SK-N-SH (cell line): ENCODE results near the gene SLC25A29.
"Not testable (repeated sequence)": the region's sequence is repeated elsewhere in the genome, so short reads cannot be mapped to it uniquely, and the experiment has no call there.

Experiments used
- CTCF ChIP-seq: fragments of 200-600 bp; sonication (generic); IDR thresholded peaks from 2 replicates; pipeline ENCODE4 v1.6.1; 2017; ENCODE audit warnings: antibody characterized with exemption, mild to moderate bottlenecking, moderate library complexity
- GATA2 ChIP-seq: sonication (generic); formaldehyde crosslinking; IDR thresholded peaks from 2 replicates; pipeline ENCODE4 v1.5.0; 2020; ENCODE audit warnings: mild to moderate bottlenecking, missing genetic modification reagents
- JUND ChIP-seq: IDR thresholded peaks from 2 replicates; pipeline ENCODE4 v1.4.0; 2012
- MAX ChIP-seq: IDR thresholded peaks from 2 replicates; pipeline ENCODE4 v1.4.0; 2012; ENCODE audit warnings: low read depth
- PBX3 ChIP-seq: IDR thresholded peaks from 2 replicates; pipeline ENCODE4; 2012
- POLR2AphosphoS5 ChIP-seq: IDR thresholded peaks from 2 replicates; pipeline ENCODE4 v1.6.1; 2012; ENCODE audit warnings: low read depth, low read length
- RCOR1 ChIP-seq: fragments of 150-350 bp; IDR thresholded peaks from 2 replicates; pipeline ENCODE4 v1.6.1; 2017; ENCODE audit warnings: antibody characterized with exemption, low read length
- SIN3A ChIP-seq: IDR thresholded peaks from 2 replicates; pipeline ENCODE4 v1.6.1; 2012; ENCODE audit warnings: low read depth, mild to moderate bottlenecking, low read length, moderate library complexity, borderline replicate concordance
- TCF12 ChIP-seq: IDR thresholded peaks from 2 replicates; pipeline ENCODE4 v1.4.0; 2012
- YY1 ChIP-seq: IDR thresholded peaks from 2 replicates; pipeline ENCODE4 v1.4.0; 2012; ENCODE audit warnings: low read depth, mild to moderate bottlenecking
- ZBTB33 ChIP-seq: IDR thresholded peaks from 2 replicates; pipeline ENCODE4 v1.4.0; 2012; ENCODE audit warnings: low read depth, borderline replicate concordance

- TF ChIP-seq TCF12; POLR2AphosphoS5; CTCF; RCOR1; YY1; MAX; JUND; GATA2 (CRISPR knock-in tag); PBX3; ZBTB33; SIN3A: not testable (repeated sequence)
Measured at GRCh38 chr14:100287998-100288295, 18.3 kb downstream of the SLC25A29 start.
